GM10248 (cell line): ENCODE results near the gene B4GALT6.

Experiments
- CTCF ChIA-PET: fragments of 300-600 bp; sonication (Branson Sonifier 250); formaldehyde crosslinking; extraction: SDS; loops from one replicate; lab custom pipeline; 2021; ENCODE audit warnings: antibody characterized with exemption; lab: Yijun Ruan, JAX
- POLR2A ChIA-PET: fragments of 350-650 bp; sonication (Branson Sonifier 250); formaldehyde crosslinking; extraction: SDS; loops from one replicate; lab custom pipeline; 2020; ENCODE audit warnings: antibody characterized with exemption; lab: Yijun Ruan, JAX
- DNase-seq: peaks from one replicate; pipeline ENCODE4 v3.0.0; 2012; ENCODE audit errors: extremely low spot score
- TF ChIP-seq, protein P1 (sequence below): IDR thresholded peaks from 2 replicates; pipeline ENCODE4 v1.5.1; 2012; ENCODE audit warnings: mild to moderate bottlenecking, low read depth; ENCODE audit errors: extremely low read depth, missing control alignments, control extremely low read depth

The B4GALT6 gene

DNA sequence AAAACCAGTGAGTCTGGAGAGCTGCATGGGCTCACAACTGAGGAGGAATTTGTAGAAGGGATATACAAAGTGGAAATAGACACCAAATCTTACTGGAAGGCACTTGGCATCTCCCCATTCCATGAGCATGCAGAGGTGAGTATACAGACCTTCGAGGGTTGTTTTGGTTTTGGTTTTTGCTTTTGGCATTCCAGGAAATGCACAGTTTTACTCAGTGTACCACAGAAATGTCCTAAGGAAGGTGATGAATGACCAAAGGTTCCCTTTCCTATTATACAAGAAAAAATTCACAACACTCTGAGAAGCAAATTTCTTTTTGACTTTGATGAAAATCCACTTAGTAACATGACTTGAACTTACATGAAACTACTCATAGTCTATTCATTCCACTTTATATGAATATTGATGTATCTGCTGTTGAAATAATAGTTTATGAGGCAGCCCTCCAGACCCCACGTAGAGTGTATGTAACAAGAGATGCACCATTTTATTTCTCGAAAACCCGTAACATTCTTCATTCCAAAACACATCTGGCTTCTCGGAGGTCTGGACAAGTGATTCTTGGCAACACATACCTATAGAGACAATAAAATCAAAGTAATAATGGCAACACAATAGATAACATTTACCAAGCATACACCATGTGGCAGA, 89.1 kb downstream of the B4GALT6 start:
- POLR2A ChIA-PET: no interaction called here
- DNase-seq: no peak
- TF ChIP-seq, protein P1, sequence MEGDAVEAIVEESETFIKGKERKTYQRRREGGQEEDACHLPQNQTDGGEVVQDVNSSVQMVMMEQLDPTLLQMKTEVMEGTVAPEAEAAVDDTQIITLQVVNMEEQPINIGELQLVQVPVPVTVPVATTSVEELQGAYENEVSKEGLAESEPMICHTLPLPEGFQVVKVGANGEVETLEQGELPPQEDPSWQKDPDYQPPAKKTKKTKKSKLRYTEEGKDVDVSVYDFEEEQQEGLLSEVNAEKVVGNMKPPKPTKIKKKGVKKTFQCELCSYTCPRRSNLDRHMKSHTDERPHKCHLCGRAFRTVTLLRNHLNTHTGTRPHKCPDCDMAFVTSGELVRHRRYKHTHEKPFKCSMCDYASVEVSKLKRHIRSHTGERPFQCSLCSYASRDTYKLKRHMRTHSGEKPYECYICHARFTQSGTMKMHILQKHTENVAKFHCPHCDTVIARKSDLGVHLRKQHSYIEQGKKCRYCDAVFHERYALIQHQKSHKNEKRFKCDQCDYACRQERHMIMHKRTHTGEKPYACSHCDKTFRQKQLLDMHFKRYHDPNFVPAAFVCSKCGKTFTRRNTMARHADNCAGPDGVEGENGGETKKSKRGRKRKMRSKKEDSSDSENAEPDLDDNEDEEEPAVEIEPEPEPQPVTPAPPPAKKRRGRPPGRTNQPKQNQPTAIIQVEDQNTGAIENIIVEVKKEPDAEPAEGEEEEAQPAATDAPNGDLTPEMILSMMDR: no peak
- CTCF ChIA-PET: interaction anchor here (1.2 kb wide), 1 partner anchor 16 kb away, joined by 5 read pairs; no protein-coding TSS in a partner anchor

DNA sequence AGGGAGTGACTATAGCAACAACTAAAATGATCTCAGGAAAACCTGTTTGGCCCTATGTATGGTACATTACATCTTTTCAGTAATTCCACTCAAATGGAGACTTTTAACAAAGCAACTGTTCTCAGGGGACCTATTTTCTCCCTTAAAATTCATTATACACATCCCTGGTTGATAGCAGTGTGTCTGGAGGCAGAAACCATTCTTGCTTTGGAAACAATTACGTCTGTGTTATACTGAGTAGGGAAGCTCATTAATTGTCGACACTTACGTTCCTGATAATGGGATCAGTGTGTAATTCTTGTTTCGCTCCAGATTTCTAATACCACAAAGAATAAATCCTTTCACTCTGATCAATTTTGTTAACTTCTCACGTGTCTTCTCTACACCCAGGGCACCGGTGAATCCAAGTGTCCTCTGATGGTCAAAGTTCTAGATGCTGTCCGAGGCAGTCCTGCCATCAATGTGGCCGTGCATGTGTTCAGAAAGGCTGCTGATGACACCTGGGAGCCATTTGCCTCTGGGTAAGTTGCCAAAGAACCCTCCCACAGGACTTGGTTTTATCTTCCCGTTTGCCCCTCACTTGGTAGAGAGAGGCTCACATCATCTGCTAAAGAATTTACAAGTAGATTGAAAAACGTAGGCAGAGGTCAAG, 91.7 kb downstream of the B4GALT6 start:
- TF ChIP-seq, protein P1: no peak
- ChIA-PET POLR2A (no interaction called here), CTCF (interaction anchor here (0.8 to 1.9 kb wide), 7 partner anchors 8 to 29 kb away, joined by 3 to 8 read pairs (median 3); no protein-coding TSS in a partner anchor)
- no peak for DNase-seq

DNA sequence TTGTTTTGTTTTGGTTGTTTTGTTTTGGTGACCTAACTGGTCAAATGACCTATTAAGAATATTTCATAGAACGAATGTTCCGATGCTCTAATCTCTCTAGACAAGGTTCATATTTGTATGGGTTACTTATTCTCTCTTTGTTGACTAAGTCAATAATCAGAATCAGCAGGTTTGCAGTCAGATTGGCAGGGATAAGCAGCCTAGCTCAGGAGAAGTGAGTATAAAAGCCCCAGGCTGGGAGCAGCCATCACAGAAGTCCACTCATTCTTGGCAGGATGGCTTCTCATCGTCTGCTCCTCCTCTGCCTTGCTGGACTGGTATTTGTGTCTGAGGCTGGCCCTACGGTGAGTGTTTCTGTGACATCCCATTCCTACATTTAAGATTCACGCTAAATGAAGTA, 92.8 kb downstream of the B4GALT6 start, which contains the start of gene TTR:
TSS of gene TTR (plus strand) at position 250 of the 400 bp plus-strand sequence. CDS start at position 276, 26 bp downstream.
- CTCF ChIA-PET: interaction anchor here (0.9 to 1.9 kb wide), 5 partner anchors 9 to 17 kb away, joined by 3 to 8 read pairs (median 5); no protein-coding TSS in a partner anchor
- DNase-seq: no peak
- TF ChIP-seq, protein P1: no peak
- POLR2A ChIA-PET: no interaction called here

DNA sequence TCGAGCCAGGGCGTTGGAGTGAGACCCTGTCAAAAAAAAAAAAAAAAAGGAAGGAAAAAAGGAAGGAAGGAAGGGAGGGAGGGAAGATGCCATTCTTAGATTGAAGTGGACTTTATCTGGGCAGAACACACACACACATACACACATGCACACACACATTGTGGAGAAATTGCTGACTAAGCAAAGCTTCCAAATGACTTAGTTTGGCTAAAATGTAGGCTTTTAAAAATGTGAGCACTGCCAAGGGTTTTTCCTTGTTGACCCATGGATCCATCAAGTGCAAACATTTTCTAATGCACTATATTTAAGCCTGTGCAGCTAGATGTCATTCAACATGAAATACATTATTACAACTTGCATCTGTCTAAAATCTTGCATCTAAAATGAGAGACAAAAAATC, 93.3 kb downstream of the B4GALT6 start:
- ChIA-PET POLR2A (no interaction called here), CTCF (interaction anchor here (1.6 kb wide), 2 partner anchors 14 to 17 kb away, joined by 5 read pairs; no protein-coding TSS in a partner anchor)
- DNase-seq: no peak
- TF ChIP-seq, protein P1: no peak

DNA sequence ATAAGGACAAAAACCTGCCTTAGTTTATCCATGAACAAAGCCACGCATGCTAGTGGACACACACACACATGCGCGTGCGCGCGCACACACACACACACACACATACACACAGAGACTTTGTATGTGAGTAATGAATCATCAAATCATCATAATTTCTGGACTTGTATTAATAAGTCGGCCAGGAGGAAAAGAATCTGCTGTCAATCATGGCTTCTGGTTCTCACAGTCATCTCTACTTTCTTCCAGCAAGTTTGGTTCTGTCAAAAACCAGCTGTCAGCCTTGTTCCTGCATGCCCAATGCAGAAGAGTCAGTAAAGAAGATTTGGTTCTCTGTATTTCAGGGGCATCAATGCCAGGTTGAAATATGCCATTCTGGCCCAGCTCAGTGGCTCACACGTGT, 93.8 kb downstream of the B4GALT6 start:
- ChIA-PET POLR2A (no interaction called here), CTCF (interaction anchor here (1.6 kb wide), 2 partner anchors 14 to 18 kb away, joined by 5 read pairs; no protein-coding TSS in a partner anchor)
- TF ChIP-seq, protein P1: no peak
- no peak for DNase-seq

DNA sequence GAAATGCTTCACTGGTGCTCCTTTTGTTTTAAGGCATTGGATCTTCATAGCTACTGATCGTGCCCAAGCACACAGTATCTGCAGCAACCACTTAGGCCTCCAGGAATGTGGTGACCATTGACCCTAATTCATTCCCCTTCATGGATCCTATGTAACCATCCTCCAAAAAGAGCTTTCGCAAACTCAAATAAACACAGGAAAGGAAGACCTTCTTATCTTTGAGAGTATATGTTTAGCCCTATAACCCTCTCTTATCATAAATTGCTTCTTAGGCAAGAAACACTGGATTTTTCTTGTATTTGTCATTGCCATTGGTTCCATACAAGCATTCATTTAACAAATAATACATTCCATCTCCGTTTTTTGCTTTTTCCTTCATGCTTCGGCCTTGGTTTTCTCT, 96.9 kb downstream of the B4GALT6 start:
- TF ChIP-seq, protein P1: no peak
- ChIA-PET POLR2A (no interaction called here), CTCF (interaction anchor here (0.7 kb wide), 1 partner anchor 9 kb away, joined by 3 read pairs; no protein-coding TSS in a partner anchor)
- no peak for DNase-seq
